Measurements from ENCODE around the gene NUP205.

- TF ChIP-seq CTCF (IDR thresholded peaks at IDR 0.05), result no peak
- no peak for TF ChIP-seq POLR2A (IDR thresholded peaks at IDR 0.05)
These were observed 5.0 kb downstream of the NUP205 start for GRCh38 chr7:135562720-135563119.

Measured in heart left ventricle (tissue), 13 donors.